Muscle layer of colon (tissue), 2 donors: Measurements from ENCODE around the gene RASA1.
"Not testable (repeated sequence)": the region's sequence is repeated elsewhere in the genome, so short reads cannot be mapped to it uniquely, and the experiment has no call there.

Experiments
- H3K27ac ChIP-seq: one replicate; pipeline ENCODE4 v1.7.0; 2013; ENCODE audit warnings: low read depth, mild to moderate bottlenecking, low read length, moderate library complexity
- H3K27me3 ChIP-seq, 2 donors: one replicate each; pipeline ENCODE4 v1.7.0; 2013; ENCODE audit warnings: low read length in 2 of 2, mild to moderate bottlenecking in 2 of 2; ENCODE audit not compliant: insufficient read depth in 2 of 2, control insufficient read depth in 1 of 2
- H3K36me3 ChIP-seq: one replicate; pipeline ENCODE4 v1.7.0; 2013; ENCODE audit warnings: mild to moderate bottlenecking, low read length; ENCODE audit not compliant: insufficient read depth
- H3K4me1 ChIP-seq: one replicate; pipeline ENCODE4 v1.7.0; 2013; ENCODE audit warnings: mild to moderate bottlenecking, low read length; ENCODE audit not compliant: insufficient read depth
- H3K4me3 ChIP-seq, 2 donors: one replicate each; pipeline ENCODE4 v1.7.0; 2013; ENCODE audit warnings: low read length in 2 of 2, low read depth in 1 of 2, mild to moderate bottlenecking in 1 of 2, moderate library complexity in 1 of 2
- H3K9ac ChIP-seq: one replicate; pipeline ENCODE4 v1.7.0; 2013; ENCODE audit warnings: low read length
- H3K9me3 ChIP-seq: one replicate; pipeline ENCODE4 v1.7.0; 2013; ENCODE audit warnings: mild to moderate bottlenecking, low read length
- donor health status: abdominal sarcoma.
- donor health status: Adenocarcinoma of cecum.

Gene RASA1

DNA sequence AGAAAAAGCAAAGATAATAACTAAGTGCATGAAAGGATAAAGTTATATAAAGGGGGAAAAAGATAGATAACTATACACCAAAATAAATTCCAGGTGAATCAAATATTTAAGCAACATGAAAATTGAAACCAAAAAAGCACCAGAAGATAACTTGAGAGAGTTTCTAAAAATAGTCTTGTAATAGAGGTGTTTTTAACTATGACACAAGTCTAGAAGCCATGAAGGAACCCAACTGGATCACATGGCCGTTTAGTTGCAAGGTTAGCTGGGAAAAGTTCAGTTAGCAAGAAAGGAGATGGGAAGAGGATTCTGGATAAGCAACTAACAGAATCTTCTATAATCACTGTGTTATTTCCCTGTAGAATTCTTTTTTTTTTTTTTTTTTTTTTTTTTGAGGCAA lies 9.2 kb upstream of the RASA1 start:
- no peaks in the 10 kb centered on the region for H3K27me3 ChIP-seq
- H3K9ac ChIP-seq: no peak overlapping the region
- no peaks in the 10 kb centered on the region for H3K4me1 ChIP-seq
- no peaks in the 10 kb centered on the region for H3K36me3 ChIP-seq
- no peak overlapping the region for H3K27ac ChIP-seq
- no peak overlapping the region for H3K4me3 ChIP-seq
- H3K9me3 ChIP-seq: no peaks in the 10 kb centered on the region

DNA sequence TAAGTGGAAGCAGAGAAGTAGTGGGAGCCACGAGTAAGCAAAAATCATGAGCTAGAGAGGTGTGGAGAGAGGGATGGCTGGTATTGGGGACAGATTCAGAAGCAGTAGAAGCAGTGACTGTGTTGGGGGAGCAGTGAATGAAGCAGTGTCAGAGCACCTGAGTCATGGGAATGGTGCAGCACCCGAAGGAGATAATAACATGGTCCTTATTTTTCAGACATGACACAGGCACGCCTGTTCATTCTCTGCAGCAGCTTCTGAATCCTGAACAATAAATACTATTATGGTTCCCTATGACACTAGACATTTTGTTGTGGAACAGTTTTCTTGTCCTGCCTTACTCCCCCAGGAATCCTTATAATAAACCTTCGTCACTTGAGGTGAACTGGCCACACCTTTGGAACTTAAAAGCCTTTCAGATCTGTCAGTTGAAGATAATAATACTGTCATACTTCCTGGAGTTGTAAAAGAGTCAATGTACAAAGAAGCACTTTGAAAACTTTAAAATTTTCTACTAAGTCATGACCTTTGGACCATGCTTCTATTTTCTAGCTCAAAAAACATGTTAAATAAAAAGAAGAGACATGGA lies 7.0 kb upstream of the RASA1 start:
- H3K4me1 ChIP-seq: no peaks in the 10 kb centered on the region
- no peak overlapping the region for H3K27ac ChIP-seq
- H3K36me3 ChIP-seq: no peaks in the 10 kb centered on the region
- no peaks in the 10 kb centered on the region for H3K9me3 ChIP-seq
- no peaks in the 10 kb centered on the region for H3K27me3 ChIP-seq
- no peak overlapping the region for H3K9ac ChIP-seq
- no peak overlapping the region for H3K4me3 ChIP-seq

DNA sequence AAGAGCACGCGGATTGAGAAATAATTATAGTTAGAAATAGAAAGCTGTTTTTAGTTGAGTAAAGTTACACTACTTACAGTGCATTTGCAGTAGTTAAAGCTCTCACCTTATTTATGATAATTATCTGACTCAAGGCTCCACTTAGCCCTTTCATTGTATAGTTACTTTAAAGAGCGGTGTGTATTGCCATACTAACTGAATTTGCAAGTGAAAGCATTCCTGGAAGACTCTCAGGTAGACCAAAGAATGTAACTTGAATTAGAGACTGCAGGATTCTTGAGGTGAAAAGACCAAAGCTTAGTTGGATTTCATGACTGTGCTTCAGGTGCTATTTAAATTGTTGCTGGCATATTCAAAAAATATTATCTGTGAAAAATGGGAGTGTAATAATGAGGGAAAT lies 4.2 kb upstream of the RASA1 start:
- no peaks in the 10 kb centered on the region for H3K4me1 ChIP-seq
- H3K9me3 ChIP-seq: no peaks in the 10 kb centered on the region
- H3K9ac ChIP-seq: no peak overlapping the region
- H3K27ac ChIP-seq: no peak overlapping the region
- no peak overlapping the region for H3K4me3 ChIP-seq
- no peaks in the 10 kb centered on the region for H3K27me3 ChIP-seq
- H3K36me3 ChIP-seq: no peaks in the 10 kb centered on the region

DNA sequence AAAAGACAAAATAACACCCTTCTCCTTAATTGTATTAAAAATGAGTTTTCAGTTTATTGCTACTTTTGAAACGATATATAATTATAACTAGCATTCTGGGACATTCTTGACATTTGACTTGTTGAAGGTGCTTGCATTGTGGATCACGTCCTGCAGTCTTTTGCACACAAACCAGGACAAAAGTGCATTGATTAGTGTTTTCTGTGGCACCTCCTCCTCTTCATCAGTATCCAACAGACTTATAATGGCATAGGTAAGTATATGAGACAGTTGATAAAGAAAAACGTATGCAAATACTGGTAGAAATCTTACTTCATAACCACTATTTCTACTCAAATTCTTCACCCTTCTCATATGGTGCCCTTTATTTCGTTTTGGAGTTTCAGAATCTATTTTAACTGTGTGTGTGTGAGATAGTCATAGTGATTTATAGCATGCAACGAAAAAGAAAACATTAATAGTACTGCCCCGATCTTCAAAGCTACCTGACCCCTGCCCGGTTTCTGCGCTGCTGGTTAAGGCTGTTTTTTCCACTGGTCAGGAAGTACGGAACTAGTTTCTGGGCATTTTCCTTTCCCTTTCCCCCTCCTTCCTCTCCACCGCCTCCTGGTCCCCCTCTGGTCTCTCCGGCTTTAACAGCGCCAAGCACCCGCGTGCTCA lies 639 bp upstream of the RASA1 start:
- Histone ChIP-seq H3K27me3 (no peaks in the 10 kb centered on the region), H3K4me3 (peak overlapping the region; percentile 93 to 100), H3K9me3 (no peaks in the 10 kb centered on the region), H3K36me3 (no peaks in the 10 kb centered on the region), H3K27ac (peak overlapping the region; percentile 99), H3K9ac (peak overlapping the region; percentile 86), H3K4me1 (peaks cover 9% of the 10 kb centered on the region)

DNA sequence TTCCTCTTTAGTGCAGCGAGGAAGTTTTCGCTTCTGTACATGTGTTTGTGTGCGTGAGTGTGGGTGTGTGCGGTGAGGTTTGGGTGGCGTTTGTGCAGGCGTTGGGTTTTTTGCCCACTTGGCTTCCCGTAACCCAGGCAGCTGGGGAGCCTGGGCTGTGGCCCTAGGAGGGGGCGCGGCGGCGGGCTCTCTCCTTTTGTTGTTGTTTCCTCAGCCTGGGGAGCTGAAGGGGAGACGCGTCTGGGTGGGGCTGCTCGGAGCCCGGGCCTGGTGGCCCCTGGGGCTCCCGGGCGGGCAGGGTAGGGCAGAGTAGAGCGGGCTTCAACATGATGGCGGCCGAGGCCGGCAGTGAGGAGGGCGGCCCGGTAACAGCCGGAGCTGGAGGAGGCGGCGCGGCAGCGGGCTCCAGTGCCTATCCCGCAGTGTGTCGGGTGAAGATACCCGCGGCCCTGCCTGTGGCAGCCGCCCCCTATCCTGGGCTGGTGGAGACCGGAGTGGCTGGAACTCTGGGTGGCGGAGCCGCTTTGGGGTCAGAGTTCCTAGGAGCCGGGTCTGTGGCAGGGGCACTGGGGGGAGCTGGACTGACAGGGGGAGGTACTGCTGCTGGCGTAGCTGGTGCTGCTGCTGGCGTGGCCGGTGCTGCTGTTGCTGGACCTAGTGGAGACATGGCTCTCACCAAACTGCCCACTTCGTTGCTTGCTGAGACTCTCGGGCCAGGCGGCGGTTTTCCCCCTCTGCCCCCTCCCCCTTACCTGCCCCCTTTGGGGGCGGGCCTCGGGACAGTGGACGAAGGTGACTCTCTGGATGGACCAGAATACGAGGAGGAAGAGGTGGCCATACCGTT lies 665 bp downstream of the RASA1 start:
- Histone ChIP-seq H3K9me3 (no peaks in the 10 kb centered on the region), H3K36me3 (no peaks in the 10 kb centered on the region), H3K9ac (peak overlapping the region; percentile 73), H3K4me1 (peaks cover 9% of the 10 kb centered on the region), H3K4me3 (peak overlapping the region; percentile 93 to 100), H3K27me3 (no peaks in the 10 kb centered on the region), H3K27ac (peak overlapping the region; percentile 99)

DNA sequence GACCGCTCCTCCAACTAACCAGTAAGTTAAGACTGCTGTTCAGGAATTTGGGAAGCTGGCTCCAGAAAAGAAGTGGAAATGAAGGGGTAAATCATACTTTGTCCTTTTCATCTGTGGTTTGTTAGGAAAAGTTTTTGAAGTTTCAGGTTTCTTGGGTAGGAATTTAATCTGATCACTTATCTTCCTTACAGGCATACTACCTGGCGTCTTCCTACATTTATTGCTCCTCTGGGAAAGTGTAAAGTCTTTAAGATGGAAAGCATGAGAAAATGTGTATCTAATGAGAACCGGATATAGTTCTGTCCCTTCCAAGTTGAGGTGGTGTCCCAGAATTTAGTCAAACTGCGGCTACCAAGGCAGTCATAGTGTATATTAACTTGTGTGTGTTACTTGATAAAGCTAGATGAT lies 1.3 kb downstream of the RASA1 start:
- H3K9me3 ChIP-seq: no peaks in the 10 kb centered on the region
- no peaks in the 10 kb centered on the region for H3K36me3 ChIP-seq
- no peaks in the 10 kb centered on the region for H3K27me3 ChIP-seq
- peak overlapping the region; percentile 73 for H3K9ac ChIP-seq
- H3K4me3 ChIP-seq: peak overlapping the region; percentile 93 to 100
- H3K4me1 ChIP-seq: peaks cover 9% of the 10 kb centered on the region
- H3K27ac ChIP-seq: peak overlapping the region; percentile 99

DNA sequence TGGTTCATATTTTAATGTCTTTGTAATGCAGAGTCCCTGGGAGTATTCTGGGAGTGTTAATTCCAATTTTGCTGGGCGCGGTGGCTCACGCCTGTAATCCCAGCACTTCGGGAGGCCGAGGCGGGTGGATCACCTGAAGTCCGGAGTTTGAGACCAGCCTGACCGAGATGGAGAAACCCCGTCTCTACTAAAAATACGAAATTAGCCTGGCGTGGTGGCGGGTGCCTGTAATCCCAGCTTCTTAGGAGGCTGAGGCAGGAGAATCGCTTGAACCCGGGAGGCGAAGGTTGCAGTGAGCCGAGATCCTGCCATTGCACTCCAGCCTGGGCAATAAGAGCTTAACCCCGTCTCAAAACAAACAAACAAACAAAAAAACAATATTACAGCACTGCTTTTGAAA lies 3.2 kb downstream of the RASA1 start:
- H3K9ac ChIP-seq, H3K27me3 ChIP-seq, H3K4me3 ChIP-seq, H3K9me3 ChIP-seq, H3K36me3 ChIP-seq, H3K4me1 ChIP-seq, H3K27ac ChIP-seq: not testable (repeated sequence)

DNA sequence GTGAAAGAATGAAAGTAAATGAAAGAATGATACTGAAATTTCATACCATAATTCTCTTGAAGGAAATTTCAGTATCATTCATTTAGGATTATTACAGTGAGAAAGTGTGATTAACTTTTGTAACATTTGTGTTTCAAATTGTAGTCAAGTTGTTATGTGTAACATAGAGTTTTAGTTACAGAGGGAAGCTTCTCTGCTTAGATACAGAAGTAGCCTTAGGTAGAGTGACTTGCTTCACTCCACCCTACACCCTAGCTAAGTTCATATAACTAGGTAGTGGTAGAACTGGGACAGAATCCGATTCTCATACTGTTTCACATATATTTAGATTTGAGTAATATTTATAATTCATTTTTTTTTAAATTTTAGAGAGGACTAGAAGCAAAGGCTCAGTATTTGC lies 9.0 kb downstream of the RASA1 start:
- no peaks in the 10 kb centered on the region for H3K36me3 ChIP-seq
- no peaks in the 10 kb centered on the region for H3K9me3 ChIP-seq
- H3K27me3 ChIP-seq: no peaks in the 10 kb centered on the region
- no peak overlapping the region for H3K9ac ChIP-seq
- H3K27ac ChIP-seq: no peak overlapping the region
- peaks cover 3% of the 10 kb centered on the region for H3K4me1 ChIP-seq
- H3K4me3 ChIP-seq: no peak overlapping the region

DNA sequence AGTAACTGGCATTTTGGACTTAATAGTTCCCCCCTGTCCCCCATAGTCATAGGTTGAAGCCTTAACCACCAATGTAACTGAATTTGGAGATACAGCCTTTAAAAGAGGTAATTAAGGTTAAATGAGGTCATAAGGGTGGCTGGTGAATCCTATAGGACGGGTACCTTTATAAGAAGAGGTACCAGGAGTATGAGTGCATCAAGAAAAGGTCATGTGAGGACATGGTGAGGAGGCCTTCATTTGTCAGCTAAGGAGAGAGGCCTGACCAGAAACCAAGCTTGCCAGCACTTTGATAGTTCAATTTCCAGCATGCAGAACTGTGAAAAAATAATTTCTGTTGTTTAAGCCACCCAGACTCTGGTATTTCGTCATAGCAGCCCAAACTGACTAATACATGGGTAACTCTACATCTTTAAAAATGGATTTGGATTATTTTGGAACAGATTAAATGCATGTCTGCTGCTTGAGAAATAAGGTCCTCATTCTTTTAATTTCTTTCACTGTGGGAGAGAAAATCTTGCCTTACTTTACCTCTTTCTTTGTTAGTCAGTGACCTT lies 9.7 kb downstream of the RASA1 start:
- Histone ChIP-seq H3K36me3 (no peaks in the 10 kb centered on the region), H3K4me1 (peaks cover 3% of the 10 kb centered on the region), H3K9me3 (no peaks in the 10 kb centered on the region), H3K27me3 (no peaks in the 10 kb centered on the region), H3K27ac (no peak overlapping the region), H3K4me3 (no peak overlapping the region), H3K9ac (no peak overlapping the region)

DNA sequence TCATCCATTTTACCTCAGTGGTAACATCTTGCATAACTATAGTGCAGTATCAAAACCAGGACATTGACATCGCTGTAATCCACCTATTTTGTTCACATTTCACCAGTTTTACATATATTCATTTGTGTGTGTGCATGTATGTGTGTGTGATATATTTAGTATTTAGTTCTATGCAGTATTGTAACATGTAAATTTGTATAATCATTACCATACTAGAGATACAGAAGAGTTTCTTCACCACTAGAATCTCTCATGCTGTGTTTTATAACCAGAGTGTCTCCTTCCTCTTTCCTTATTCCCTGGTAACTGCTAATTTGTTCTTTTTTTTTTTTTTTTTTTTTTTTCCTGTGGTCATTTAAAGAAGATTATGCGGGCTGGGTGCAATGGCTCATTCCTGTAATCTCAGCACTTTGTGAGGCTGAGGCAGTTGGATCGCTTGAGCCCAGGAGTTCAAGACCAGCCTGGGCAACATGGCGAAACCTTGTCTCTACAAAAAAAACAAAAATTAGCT lies 11.0 kb downstream of the RASA1 start:
- Histone ChIP-seq H3K9me3 (no peaks in the 10 kb centered on the region), H3K36me3 (no peaks in the 10 kb centered on the region), H3K27ac (no peak overlapping the region), H3K4me1 (peaks cover 3% of the 10 kb centered on the region), H3K27me3 (no peaks in the 10 kb centered on the region), H3K9ac (no peak overlapping the region), H3K4me3 (no peak overlapping the region)

DNA sequence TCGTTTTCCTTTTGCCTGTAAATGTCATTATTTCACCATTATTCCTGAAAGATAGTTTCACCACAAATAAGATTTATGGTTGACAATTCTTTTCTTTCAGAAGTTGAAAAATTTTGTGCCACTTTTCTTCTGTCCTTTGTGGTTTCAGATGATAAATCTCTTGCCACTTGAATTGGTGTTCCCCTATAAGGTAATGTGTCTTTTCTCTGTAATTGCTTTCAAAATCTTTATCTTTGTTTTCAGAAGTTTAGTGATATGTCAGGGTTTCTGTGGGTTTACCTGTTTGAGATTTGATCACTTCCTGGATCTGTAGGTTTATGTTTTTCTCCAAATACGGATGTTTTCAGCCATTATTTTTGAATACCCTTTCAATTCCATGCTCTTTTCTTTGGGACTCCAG lies 14.6 kb downstream of the RASA1 start:
- Histone ChIP-seq H3K27ac (no peak overlapping the region), H3K36me3 (no peaks in the 10 kb centered on the region), H3K4me1 (peaks cover 3% of the 10 kb centered on the region), H3K4me3 (no peak overlapping the region), H3K9ac (no peak overlapping the region), H3K9me3 (no peaks in the 10 kb centered on the region), H3K27me3 (no peaks in the 10 kb centered on the region)
